CD1c-positive myeloid dendritic cell (primary cell): ENCODE data around the gene AADACL4.
"Not testable (repeated sequence)": the region's sequence is repeated elsewhere in the genome, so short reads cannot be mapped to it uniquely, and the experiment has no call there.

Experiments
- DNase-seq: peaks from one replicate; pipeline ENCODE4 v3.0.0-alpha.2; 2016; ENCODE audit errors: extremely low spot score

Gene AADACL4

GRCh38 chr1:12657885-12658512, 14.1 kb downstream of the AADACL4 start:
- not testable (repeated sequence) for DNase-seq

GRCh38 chr1:12658531-12659453, 14.9 kb downstream of the AADACL4 start:
- peak; percentile 87 for DNase-seq

- no peak for DNase-seq
Observed at GRCh38 chr1:12661606-12662219, 17.8 kb downstream of the AADACL4 start.

- DNase-seq, result no peak
Observed at GRCh38 chr1:12662556-12662955, 18.7 kb downstream of the AADACL4 start.

- DNase-seq, result no peak
Observed at GRCh38 chr1:12665511-12665910, 21.6 kb downstream of the AADACL4 start.

- DNase-seq, result no peak
Observed at GRCh38 chr1:12666141-12666735, 22.4 kb downstream of the AADACL4 start.

- DNase-seq, result no peak
Observed at GRCh38 chr1:12669529-12670068, 25.7 kb downstream of the AADACL4 start.

- no peak for DNase-seq
Observed at GRCh38 chr1:12674358-12674757, 30.5 kb downstream of the AADACL4 start.

GRCh38 chr1:12676122-12676521, 32.2 kb downstream of the AADACL4 start:
- not testable (repeated sequence) for DNase-seq

- DNase-seq, result no peak
Observed at GRCh38 chr1:12677565-12677964, 33.7 kb downstream of the AADACL4 start.

- no peak for DNase-seq
Observed at GRCh38 chr1:12678350-12678749, 34.5 kb downstream of the AADACL4 start.

- DNase-seq, result no peak
Observed at GRCh38 chr1:12678820-12679219, 34.9 kb downstream of the AADACL4 start.

GRCh38 chr1:12690156-12690555, 46.3 kb downstream of the AADACL4 start:
- no peak for DNase-seq

- no peak for DNase-seq
Observed at GRCh38 chr1:12692967-12693782, 49.3 kb downstream of the AADACL4 start.

GRCh38 chr1:12696658-12697057, 52.8 kb downstream of the AADACL4 start:
- no peak for DNase-seq

GRCh38 chr1:12697397-12697796, 53.5 kb downstream of the AADACL4 start:
- no peak for DNase-seq

GRCh38 chr1:12703821-12704451, 60.1 kb downstream of the AADACL4 start:
- DNase-seq, result no peak

- no peak for DNase-seq
Observed at GRCh38 chr1:12706061-12706460, 62.2 kb downstream of the AADACL4 start.

GRCh38 chr1:12708396-12709090, 64.7 kb downstream of the AADACL4 start:
- no peak for DNase-seq

GRCh38 chr1:12709091-12709491, 65.2 kb downstream of the AADACL4 start:
- no peak for DNase-seq
